GM12878 (cell line): Measurements from ENCODE around the gene CLMP. TPM values are rescaled to one million over a fixed set of nuclear protein-coding genes. Genes with fewer than 3 reads are reported as not detected.

Source experiments
- ATAC-seq: fragments of 200-7000 bp; cut with Tn5 transposase; 3 replicates; pipeline ENCODE4 v1.9.1; 2020; ENCODE audit warnings: mild to moderate bottlenecking, moderate library complexity
- BruUV-seq: library from RNA; stranded (reverse); fragments of 400-500 nt; replicated peaks from 2 replicates; lab custom pipeline; 2021; lab: Mats Ljungman, UMichigan
- CTCF ChIA-PET: fragments of 300-600 bp; sonication (Branson Sonifier 250); formaldehyde crosslinking; extraction: SDS; loops from one replicate; lab custom pipeline; 2021; ENCODE audit warnings: inconsistent platforms; lab: Yijun Ruan, JAX
- POLR2A ChIA-PET: fragments of 350-600 bp; formaldehyde crosslinking; extraction: SDS; loops from one replicate; lab custom pipeline; 2021; ENCODE audit warnings: inconsistent platforms; lab: Charles Lee
- RAD21 ChIA-PET: fragments of 300-600 bp; sonication (Branson Sonifier 250); formaldehyde crosslinking; loops from one replicate; lab custom pipeline; 2023; ENCODE audit warnings: antibody characterized with exemption; ENCODE audit not compliant: unreplicated experiment; lab: Charles Lee
- SMC1A ChIA-PET: fragments of 300-600 bp; sonication (Branson Sonifier 250); formaldehyde crosslinking; loops from one replicate; lab custom pipeline; 2023; ENCODE audit not compliant: unreplicated experiment, uncharacterized antibody; lab: Charles Lee
- DNase-seq: peaks from one replicate; pipeline ENCODE4 v3.0.0-alpha.2; 2011; ENCODE audit warnings: low read depth, low spot score
- FAIRE-seq: peaks from 3 replicates; lab custom pipeline; 2011; peaks lifted over from hg19 to GRCh38; lab: Jason Lieb, UNC
- H2AFZ ChIP-seq: 2 replicates; pipeline ENCODE4 v1.6.0; 2011; ENCODE audit warnings: low read depth, low read length, control low read depth; ENCODE audit not compliant: control insufficient read depth
- H3K27ac ChIP-seq: 2 replicates; pipeline ENCODE4 v1.5.1; 2011; ENCODE audit warnings: control low read depth; ENCODE audit not compliant: control insufficient read depth, insufficient read depth
- H3K27me3 ChIP-seq, 2 experiments: replicated peaks in 1 of 2; 2 replicates each; pipeline versions ENCODE4 v1.6.0 to v1.6.1; 2011; ENCODE audit warnings: low read length in 1 of 2; ENCODE audit not compliant: control insufficient read depth in 2 of 2, insufficient read depth in 2 of 2
- H3K36me3 ChIP-seq, 2 experiments: 2 replicates each; pipeline ENCODE4 v1.5.1; 2011; ENCODE audit warnings: low read length in 1 of 2; ENCODE audit not compliant: control insufficient read depth in 2 of 2, insufficient read depth in 2 of 2
- H3K4me1 ChIP-seq: 2 replicates; pipeline ENCODE4 v1.6.1; 2011; ENCODE audit warnings: mild to moderate bottlenecking, low read length, moderate library complexity, mixed read lengths; ENCODE audit not compliant: control insufficient read depth, insufficient read depth
- H3K4me2 ChIP-seq: 2 replicates; pipeline ENCODE4 v1.6.0; 2011; ENCODE audit warnings: control low read depth; ENCODE audit not compliant: control insufficient read depth, insufficient read depth
- H3K4me3 ChIP-seq: fragments of 200-600 bp; sonication (generic); 2 replicates; pipeline ENCODE4 v1.5.1; 2016
- H3K79me2 ChIP-seq: 2 replicates; pipeline ENCODE4 v1.6.0; 2011; ENCODE audit warnings: low read length; ENCODE audit not compliant: control insufficient read depth, insufficient read depth
- H3K9ac ChIP-seq: 2 replicates; pipeline ENCODE4 v1.8.0; 2011; ENCODE audit warnings: low read length, control low read depth, mixed read lengths; ENCODE audit not compliant: control insufficient read depth, insufficient read depth
- H3K9me3 ChIP-seq: replicated peaks from 3 replicates; pipeline ENCODE4 v1.5.1; 2011; ENCODE audit warnings: mild to moderate bottlenecking, low read length; ENCODE audit not compliant: control insufficient read depth, insufficient read depth
- H4K20me1 ChIP-seq: 2 replicates; pipeline ENCODE4 v1.6.0; 2011; ENCODE audit not compliant: control insufficient read depth, insufficient read depth
- CEBPB ChIP-seq, 2 experiments: fragments of 150-350 bp in 1 of 2; IDR thresholded peaks; 2 replicates each; pipeline ENCODE4 v1.6.1; 2012 to 2014; ENCODE audit warnings: low read depth in 2 of 2, low read length in 2 of 2, borderline replicate concordance in 1 of 2, inconsistent platforms in 1 of 2
- DPF2 ChIP-seq: fragments of 450-650 bp; IDR thresholded peaks from 2 replicates; pipeline ENCODE4 v1.6.1; 2017; ENCODE audit warnings: mild to moderate bottlenecking
- EED ChIP-seq: sonication (generic); IDR thresholded peaks from 2 replicates; pipeline ENCODE4 v1.6.1; 2016; ENCODE audit warnings: antibody characterized with exemption, low read depth
- ETV6 ChIP-seq, 2 experiments: fragments of 450-650 bp in 1 of 2; IDR thresholded peaks in 1 of 2; conservative IDR thresholded peaks in 1 of 2; 2 replicates each; pipeline ENCODE4 v1.6.1; 2014; ENCODE audit warnings: antibody characterized with exemption in 1 of 2, borderline replicate concordance in 1 of 2, low read depth in 1 of 2, mild to moderate bottlenecking in 1 of 2, moderate library complexity in 1 of 2
- HCFC1 ChIP-seq: fragments of 150-350 bp; IDR thresholded peaks from 2 replicates; pipeline ENCODE4 v1.6.1; 2014; ENCODE audit warnings: low read length
- KLF5 ChIP-seq: fragments of 450-650 bp; IDR thresholded peaks from 2 replicates; pipeline ENCODE4 v1.6.1; 2014; ENCODE audit warnings: mild to moderate bottlenecking; ENCODE audit not compliant: partially characterized antibody
- RELA ChIP-seq: fragments of 450-650 bp; IDR thresholded peaks from 2 replicates; pipeline ENCODE4 v1.8.0; 2014; ENCODE audit warnings: borderline replicate concordance; ENCODE audit not compliant: partially characterized antibody
- RFX5 ChIP-seq: IDR thresholded peaks from 2 replicates; pipeline ENCODE4 v1.6.1; 2011; ENCODE audit warnings: low read depth, low read length, improper control_type of control experiment
- SIN3A ChIP-seq: IDR thresholded peaks from 2 replicates; pipeline ENCODE4 v1.6.1; 2012; ENCODE audit warnings: low read depth, low read length, improper control_type of control experiment
- WGBS: methylation state at CpG from one replicate; pipeline ENCODE4 v1.1.6; 2016; ENCODE audit warnings: low lambda C conversion rate; ENCODE audit not compliant: insufficient replicate concordance, insufficient coverage; ENCODE audit errors: missing lambda C conversion rate; 5-methylcytosine and 5-hydroxymethylcytosine counted together
- in situ Hi-C: fragments of 300-500 bp; cut with MboI; formaldehyde crosslinking; loops from 9 replicates; pipeline ENCODE4 v1.14.3; 2018; ENCODE audit warnings: mixed read lengths
- intact Hi-C: fragments of 100-400 bp; cut with micrococcal nuclease; formaldehyde crosslinking; loops from one replicate; pipeline ENCODE4 v1.14.2; 2022; ENCODE audit not compliant: unreplicated experiment
- polyA plus RNA-seq, 11 experiments: library from polyadenylated mRNA; depleted of rRNA in 4 of 11; unstranded in 6 of 11; stranded (reverse) in 5 of 11; fragments of >200 nt; fragmentation: Nextera tagmentation in 4 of 11; fragmentation: Illumina TruSeq in 1 of 11; extraction: Ambion mirVana in 4 of 11; extraction: Trizol in 1 of 11; gene quantifications; 1 replicate in 1 of 11; 2 replicates in 10 of 11; pipeline versions ENCODE4 v1.2.1 to v1.2.3, GENCODE V29; 2011 to 2016; ENCODE audit warnings: inconsistent platforms in 2 of 11, missing spikeins in 2 of 11, low read depth in 1 of 11
- total RNA-seq, 4 experiments: library from RNA; depleted of rRNA in 3 of 4; stranded (reverse); fragments of >200 nt in 3 of 4; fragmentation: Illumina TruSeq in 1 of 4; extraction: Trizol in 1 of 4; gene quantifications; 2 replicates each; pipeline versions ENCODE4 v1.2.1 to v1.2.3, GENCODE V29; 2013 to 2021
- TF ChIP-seq, protein P1 (sequence below): fragments of 450-650 bp; IDR thresholded peaks from 2 replicates; pipeline ENCODE4 v1.6.1; 2016; ENCODE audit warnings: mild to moderate bottlenecking
- TF ChIP-seq, protein P2 (sequence below): IDR thresholded peaks from 2 replicates; pipeline ENCODE4 v1.6.1; 2012; ENCODE audit warnings: low read depth, low read length, improper control_type of control experiment
- TF ChIP-seq, protein P3 (sequence below): IDR thresholded peaks from 2 replicates; pipeline ENCODE4 v1.6.1; 2011; ENCODE audit warnings: low read depth, mild to moderate bottlenecking, low read length, moderate library complexity, borderline replicate concordance; ENCODE audit errors: extremely low read depth
- TF ChIP-seq, protein P4 (sequence below): IDR thresholded peaks from 2 replicates; pipeline ENCODE4 v1.6.1; 2012; ENCODE audit warnings: mild to moderate bottlenecking, low read depth, low read length
- TF ChIP-seq, protein P5 (sequence below): fragments of 450-650 bp; formaldehyde crosslinking; IDR thresholded peaks from 2 replicates; pipeline ENCODE4 v1.5.0; 2022; ENCODE audit warnings: mild to moderate bottlenecking, missing genetic modification characterization

CLMP gene
- total and polyA plus RNA-seq, 10 of the 15 experiments (the other 5 are each of a cell fraction or from before 2014, with no cell fraction given), result 0.01 to 0.71 (median 0.20) TPM; not detected in 4

DNA sequence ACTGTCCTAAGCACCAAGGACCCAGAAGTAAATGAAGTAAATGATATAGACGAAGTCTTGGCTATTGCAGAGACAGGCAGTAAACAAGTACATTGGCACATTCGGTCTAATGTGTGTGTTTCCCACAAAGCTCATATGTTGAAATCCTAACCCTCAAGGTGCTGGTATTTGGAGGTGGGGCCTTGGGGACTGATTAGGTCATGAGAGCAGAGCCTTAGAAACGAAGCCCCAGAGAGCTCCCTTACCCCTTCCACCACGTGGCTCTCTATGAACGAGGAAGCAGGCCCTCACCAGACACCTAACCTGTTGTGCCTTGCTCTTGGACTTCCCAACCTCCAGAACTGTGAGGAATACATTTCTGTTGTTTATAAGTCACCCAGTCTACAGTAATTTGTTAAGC lies 14.9 kb downstream of the CLMP start:
- Histone ChIP-seq H3K9ac (no peak overlapping the region), H3K4me3 (no peak overlapping the region), H3K27me3 (peaks cover 2 to 10% of the 10 kb centered on the region in 2 experiments; a peak in 3 of 4 replicates), H4K20me1 (no peaks in the 10 kb centered on the region), H3K79me2 (no peaks in the 10 kb centered on the region), H3K4me2 (no peak overlapping the region), H3K36me3 (no peaks in the 10 kb centered on the region), H3K27ac (no peak overlapping the region), H2AFZ (no peak overlapping the region), H3K4me1 (no peaks in the 10 kb centered on the region), H3K9me3 (no peaks in the 10 kb centered on the region)
- in situ Hi-C loops (no loop called here), intact Hi-C loops (no loop called here)
- no peak for FAIRE-seq
- RAD21 ChIA-PET, result no interaction called here
- ATAC-seq, result no peak
- SMC1A ChIA-PET, result interaction anchor here (0.7 to 0.9 kb wide), 2 partner anchors 24 to 661 kb away, joined by 3 read pairs; no protein-coding TSS in a partner anchor
- CTCF ChIA-PET, result interaction anchor here (1.4 kb wide), 1 partner anchor 14 kb away, joined by 3 read pairs; no protein-coding TSS in a partner anchor
- 0% methylated on average over 5 of the region's 5 CpGs for WGBS
- POLR2A ChIA-PET, result no interaction called here
- DNase-seq, result no peak
- no TSS peak for BruUV-seq
- TF ChIP-seq RELA (no peak), DPF2 (no peak), SIN3A (no peak), RFX5 (no peak), ETV6 (conservative IDR thresholded peaks at IDR 0.05 in 1 of 2, IDR thresholded peaks at IDR 0.05 in 1 of 2; ENCODE audit: borderline replicate concordance in 1 of 2, low read depth in 1 of 2) (no peak), HCFC1 (no peak), CEBPB (IDR thresholded peaks at IDR 0.05; ENCODE audit: borderline replicate concordance in 1 of 2, low read depth in 2 of 2, low read length in 2 of 2) (no peak), KLF5 (no peak), EED (no peak)
- TF ChIP-seq, protein P1, sequence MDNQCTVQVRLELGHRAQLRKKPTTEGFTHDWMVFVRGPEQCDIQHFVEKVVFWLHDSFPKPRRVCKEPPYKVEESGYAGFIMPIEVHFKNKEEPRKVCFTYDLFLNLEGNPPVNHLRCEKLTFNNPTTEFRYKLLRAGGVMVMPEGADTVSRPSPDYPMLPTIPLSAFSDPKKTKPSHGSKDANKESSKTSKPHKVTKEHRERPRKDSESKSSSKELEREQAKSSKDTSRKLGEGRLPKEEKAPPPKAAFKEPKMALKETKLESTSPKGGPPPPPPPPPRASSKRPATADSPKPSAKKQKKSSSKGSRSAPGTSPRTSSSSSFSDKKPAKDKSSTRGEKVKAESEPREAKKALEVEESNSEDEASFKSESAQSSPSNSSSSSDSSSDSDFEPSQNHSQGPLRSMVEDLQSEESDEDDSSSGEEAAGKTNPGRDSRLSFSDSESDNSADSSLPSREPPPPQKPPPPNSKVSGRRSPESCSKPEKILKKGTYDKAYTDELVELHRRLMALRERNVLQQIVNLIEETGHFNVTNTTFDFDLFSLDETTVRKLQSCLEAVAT, result no peak
- TF ChIP-seq, protein P2, sequence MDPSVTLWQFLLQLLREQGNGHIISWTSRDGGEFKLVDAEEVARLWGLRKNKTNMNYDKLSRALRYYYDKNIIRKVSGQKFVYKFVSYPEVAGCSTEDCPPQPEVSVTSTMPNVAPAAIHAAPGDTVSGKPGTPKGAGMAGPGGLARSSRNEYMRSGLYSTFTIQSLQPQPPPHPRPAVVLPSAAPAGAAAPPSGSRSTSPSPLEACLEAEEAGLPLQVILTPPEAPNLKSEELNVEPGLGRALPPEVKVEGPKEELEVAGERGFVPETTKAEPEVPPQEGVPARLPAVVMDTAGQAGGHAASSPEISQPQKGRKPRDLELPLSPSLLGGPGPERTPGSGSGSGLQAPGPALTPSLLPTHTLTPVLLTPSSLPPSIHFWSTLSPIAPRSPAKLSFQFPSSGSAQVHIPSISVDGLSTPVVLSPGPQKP, result no peak
- TF ChIP-seq, protein P3, sequence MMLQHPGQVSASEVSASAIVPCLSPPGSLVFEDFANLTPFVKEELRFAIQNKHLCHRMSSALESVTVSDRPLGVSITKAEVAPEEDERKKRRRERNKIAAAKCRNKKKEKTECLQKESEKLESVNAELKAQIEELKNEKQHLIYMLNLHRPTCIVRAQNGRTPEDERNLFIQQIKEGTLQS, result no peak
- TF ChIP-seq, protein P4, sequence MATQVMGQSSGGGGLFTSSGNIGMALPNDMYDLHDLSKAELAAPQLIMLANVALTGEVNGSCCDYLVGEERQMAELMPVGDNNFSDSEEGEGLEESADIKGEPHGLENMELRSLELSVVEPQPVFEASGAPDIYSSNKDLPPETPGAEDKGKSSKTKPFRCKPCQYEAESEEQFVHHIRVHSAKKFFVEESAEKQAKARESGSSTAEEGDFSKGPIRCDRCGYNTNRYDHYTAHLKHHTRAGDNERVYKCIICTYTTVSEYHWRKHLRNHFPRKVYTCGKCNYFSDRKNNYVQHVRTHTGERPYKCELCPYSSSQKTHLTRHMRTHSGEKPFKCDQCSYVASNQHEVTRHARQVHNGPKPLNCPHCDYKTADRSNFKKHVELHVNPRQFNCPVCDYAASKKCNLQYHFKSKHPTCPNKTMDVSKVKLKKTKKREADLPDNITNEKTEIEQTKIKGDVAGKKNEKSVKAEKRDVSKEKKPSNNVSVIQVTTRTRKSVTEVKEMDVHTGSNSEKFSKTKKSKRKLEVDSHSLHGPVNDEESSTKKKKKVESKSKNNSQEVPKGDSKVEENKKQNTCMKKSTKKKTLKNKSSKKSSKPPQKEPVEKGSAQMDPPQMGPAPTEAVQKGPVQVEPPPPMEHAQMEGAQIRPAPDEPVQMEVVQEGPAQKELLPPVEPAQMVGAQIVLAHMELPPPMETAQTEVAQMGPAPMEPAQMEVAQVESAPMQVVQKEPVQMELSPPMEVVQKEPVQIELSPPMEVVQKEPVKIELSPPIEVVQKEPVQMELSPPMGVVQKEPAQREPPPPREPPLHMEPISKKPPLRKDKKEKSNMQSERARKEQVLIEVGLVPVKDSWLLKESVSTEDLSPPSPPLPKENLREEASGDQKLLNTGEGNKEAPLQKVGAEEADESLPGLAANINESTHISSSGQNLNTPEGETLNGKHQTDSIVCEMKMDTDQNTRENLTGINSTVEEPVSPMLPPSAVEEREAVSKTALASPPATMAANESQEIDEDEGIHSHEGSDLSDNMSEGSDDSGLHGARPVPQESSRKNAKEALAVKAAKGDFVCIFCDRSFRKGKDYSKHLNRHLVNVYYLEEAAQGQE, result no peak
- TF ChIP-seq, protein P5, sequence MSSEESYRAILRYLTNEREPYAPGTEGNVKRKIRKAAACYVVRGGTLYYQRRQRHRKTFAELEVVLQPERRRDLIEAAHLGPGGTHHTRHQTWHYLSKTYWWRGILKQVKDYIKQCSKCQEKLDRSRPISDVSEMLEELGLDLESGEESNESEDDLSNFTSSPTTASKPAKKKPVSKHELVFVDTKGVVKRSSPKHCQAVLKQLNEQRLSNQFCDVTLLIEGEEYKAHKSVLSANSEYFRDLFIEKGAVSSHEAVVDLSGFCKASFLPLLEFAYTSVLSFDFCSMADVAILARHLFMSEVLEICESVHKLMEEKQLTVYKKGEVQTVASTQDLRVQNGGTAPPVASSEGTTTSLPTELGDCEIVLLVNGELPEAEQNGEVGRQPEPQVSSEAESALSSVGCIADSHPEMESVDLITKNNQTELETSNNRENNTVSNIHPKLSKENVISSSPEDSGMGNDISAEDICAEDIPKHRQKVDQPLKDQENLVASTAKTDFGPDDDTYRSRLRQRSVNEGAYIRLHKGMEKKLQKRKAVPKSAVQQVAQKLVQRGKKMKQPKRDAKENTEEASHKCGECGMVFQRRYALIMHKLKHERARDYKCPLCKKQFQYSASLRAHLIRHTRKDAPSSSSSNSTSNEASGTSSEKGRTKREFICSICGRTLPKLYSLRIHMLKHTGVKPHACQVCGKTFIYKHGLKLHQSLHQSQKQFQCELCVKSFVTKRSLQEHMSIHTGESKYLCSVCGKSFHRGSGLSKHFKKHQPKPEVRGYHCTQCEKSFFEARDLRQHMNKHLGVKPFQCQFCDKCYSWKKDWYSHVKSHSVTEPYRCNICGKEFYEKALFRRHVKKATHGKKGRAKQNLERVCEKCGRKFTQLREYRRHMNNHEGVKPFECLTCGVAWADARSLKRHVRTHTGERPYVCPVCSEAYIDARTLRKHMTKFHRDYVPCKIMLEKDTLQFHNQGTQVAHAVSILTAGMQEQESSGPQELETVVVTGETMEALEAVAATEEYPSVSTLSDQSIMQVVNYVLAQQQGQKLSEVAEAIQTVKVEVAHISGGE (CRISPR knock-in tag), result no peak
